ENCODE data around the gene HGFAC.

The HGFAC gene

DNA sequence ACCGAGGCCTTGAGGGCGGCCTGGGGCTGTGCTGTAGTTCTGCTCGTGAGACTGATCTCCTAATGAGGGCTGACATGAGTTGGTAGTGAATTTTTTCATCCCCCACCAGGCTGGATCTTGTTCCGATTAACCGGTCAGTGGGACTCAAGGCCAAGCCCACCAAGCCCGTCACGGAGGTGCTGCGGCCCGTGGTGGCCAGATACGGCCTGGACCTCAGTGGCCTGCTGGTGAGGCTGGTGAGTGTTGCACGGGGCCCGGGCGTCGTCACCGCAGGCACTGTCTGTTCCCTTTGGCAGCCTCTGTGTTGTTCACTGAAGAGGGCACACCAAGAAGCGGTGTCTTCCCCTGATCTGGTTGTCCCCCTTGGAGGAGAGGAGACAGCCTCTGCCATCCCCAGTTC lies 18.4 kb upstream of the HGFAC start:
- Histone ChIP-seq H3K4me3 (ENCODE audit: low read length) (no peak overlapping the region), H3K4me1 (ENCODE audit: control insufficient read depth, low read length) (no peaks in the 10 kb centered on the region), H3F3A (ENCODE audit: control insufficient read depth, insufficient read depth) (no peaks in the 10 kb centered on the region), H3K9me3 (ENCODE audit: control insufficient read depth, insufficient read depth, low read length) (no peaks in the 10 kb centered on the region), H3K79me2 (ENCODE audit: control insufficient read depth, low read length) (no peaks in the 10 kb centered on the region), H3K9me2 (replicated peaks; ENCODE audit: control insufficient read depth, low read length) (no peaks in the 10 kb centered on the region), H3K27ac (ENCODE audit: low read depth, low read length) (no peak overlapping the region), H3K27me3 (ENCODE audit: control insufficient read depth, low read length) (no peaks in the 10 kb centered on the region), H4K20me1 (ENCODE audit: control insufficient read depth, insufficient read depth, low read depth, low read length) (0 out of 2 replicates have a peak, but pooled peaks cover 4% of the 10 kb centered on the region), H3K36me3 (ENCODE audit: control insufficient read depth, low read length) (no peaks in the 10 kb centered on the region), H3K4me2 (ENCODE audit: low read length) (no peak overlapping the region)
- no peak for TF ChIP-seq EZH2phosphoT487 (IDR thresholded peaks at IDR 0.05; ENCODE audit: borderline replicate concordance, low read length)
- TF ChIP-seq, protein P1, sequence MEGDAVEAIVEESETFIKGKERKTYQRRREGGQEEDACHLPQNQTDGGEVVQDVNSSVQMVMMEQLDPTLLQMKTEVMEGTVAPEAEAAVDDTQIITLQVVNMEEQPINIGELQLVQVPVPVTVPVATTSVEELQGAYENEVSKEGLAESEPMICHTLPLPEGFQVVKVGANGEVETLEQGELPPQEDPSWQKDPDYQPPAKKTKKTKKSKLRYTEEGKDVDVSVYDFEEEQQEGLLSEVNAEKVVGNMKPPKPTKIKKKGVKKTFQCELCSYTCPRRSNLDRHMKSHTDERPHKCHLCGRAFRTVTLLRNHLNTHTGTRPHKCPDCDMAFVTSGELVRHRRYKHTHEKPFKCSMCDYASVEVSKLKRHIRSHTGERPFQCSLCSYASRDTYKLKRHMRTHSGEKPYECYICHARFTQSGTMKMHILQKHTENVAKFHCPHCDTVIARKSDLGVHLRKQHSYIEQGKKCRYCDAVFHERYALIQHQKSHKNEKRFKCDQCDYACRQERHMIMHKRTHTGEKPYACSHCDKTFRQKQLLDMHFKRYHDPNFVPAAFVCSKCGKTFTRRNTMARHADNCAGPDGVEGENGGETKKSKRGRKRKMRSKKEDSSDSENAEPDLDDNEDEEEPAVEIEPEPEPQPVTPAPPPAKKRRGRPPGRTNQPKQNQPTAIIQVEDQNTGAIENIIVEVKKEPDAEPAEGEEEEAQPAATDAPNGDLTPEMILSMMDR (IDR thresholded peaks at IDR 0.05; ENCODE audit: low read depth, low read length, poor library complexity, severe bottlenecking): no peak

DNA sequence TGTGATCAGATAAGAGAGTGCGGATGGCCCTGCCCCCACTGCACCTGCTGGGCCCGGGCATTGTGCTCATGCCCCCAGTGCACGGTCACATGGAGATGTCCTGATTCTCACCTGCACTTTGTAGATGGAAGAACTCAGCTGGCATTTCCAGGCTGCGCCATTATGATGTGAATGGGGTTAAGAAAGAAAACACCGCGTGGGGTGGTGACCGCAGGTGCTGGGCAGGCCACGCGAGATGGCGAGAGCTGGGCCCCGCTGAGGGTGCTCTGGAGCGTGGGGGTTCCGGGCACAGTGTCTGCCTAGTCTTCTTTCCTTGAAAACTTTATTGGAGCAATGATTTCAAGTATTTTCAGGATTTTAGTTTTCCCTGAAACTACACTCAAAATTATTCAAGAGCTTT lies 17.8 kb upstream of the HGFAC start:
- Histone ChIP-seq H3K9me3 (ENCODE audit: control insufficient read depth, insufficient read depth, low read length) (no peaks in the 10 kb centered on the region), H3K9me2 (replicated peaks; ENCODE audit: control insufficient read depth, low read length) (no peaks in the 10 kb centered on the region), H3K27me3 (ENCODE audit: control insufficient read depth, low read length) (no peaks in the 10 kb centered on the region), H3K4me2 (ENCODE audit: low read length) (no peak overlapping the region), H4K20me1 (ENCODE audit: control insufficient read depth, insufficient read depth, low read depth, low read length) (0 out of 2 replicates have a peak, but pooled peaks cover 4% of the 10 kb centered on the region), H3K27ac (ENCODE audit: low read depth, low read length) (no peak overlapping the region), H3K79me2 (ENCODE audit: control insufficient read depth, low read length) (no peaks in the 10 kb centered on the region), H3K4me3 (ENCODE audit: low read length) (no peak overlapping the region), H3K36me3 (ENCODE audit: control insufficient read depth, low read length) (no peaks in the 10 kb centered on the region), H3K4me1 (ENCODE audit: control insufficient read depth, low read length) (no peaks in the 10 kb centered on the region), H3F3A (ENCODE audit: control insufficient read depth, insufficient read depth) (no peaks in the 10 kb centered on the region)
- no peak for TF ChIP-seq EZH2phosphoT487 (IDR thresholded peaks at IDR 0.05; ENCODE audit: borderline replicate concordance, low read length)
- TF ChIP-seq, protein P1 (IDR thresholded peaks at IDR 0.05; ENCODE audit: low read depth, low read length, poor library complexity, severe bottlenecking): no peak

DNA sequence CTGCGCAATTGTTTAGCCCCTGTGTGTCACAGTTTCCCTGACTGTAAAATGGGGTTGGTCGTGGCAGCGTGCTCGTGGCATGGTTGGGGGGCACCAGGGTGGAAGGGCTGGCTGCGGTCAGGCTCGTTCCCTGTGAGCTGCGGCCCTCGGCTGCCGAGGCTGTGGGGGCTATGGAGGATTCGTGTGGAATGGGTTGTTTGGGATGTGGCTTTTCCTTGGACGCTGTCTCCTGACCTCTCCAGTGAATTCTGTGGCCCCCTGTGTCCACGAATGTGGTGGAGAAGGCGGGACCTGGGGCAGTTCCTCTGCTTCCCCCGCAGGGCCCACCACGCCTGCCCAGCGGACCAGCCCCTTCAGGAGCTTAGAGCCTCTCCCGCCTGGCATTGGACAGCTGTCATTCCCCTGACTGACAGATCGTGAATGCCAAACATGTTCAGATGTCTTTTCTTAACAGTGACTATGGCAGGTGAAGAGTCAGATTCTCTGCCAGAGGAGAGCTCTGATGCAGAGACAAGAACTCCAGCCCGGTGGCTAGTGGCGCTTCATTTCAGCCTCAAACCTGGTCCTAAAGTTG lies 17.2 kb upstream of the HGFAC start:
- no peaks in the 10 kb centered on the region for H3K79me2 ChIP-seq (ENCODE audit: control insufficient read depth, low read length)
- no peaks in the 10 kb centered on the region for H3K36me3 ChIP-seq (ENCODE audit: control insufficient read depth, low read length)
- 0 out of 2 replicates have a peak, but pooled peaks cover 4% of the 10 kb centered on the region for H4K20me1 ChIP-seq (ENCODE audit: control insufficient read depth, insufficient read depth, low read depth, low read length)
- H3K9me2 ChIP-seq (replicated peaks; ENCODE audit: control insufficient read depth, low read length): no peaks in the 10 kb centered on the region
- H3K4me3 ChIP-seq (ENCODE audit: low read length): no peak overlapping the region
- H3K4me2 ChIP-seq (ENCODE audit: low read length): no peak overlapping the region
- H3K27ac ChIP-seq (ENCODE audit: low read depth, low read length): no peak overlapping the region
- H3K27me3 ChIP-seq (ENCODE audit: control insufficient read depth, low read length): no peaks in the 10 kb centered on the region
- H3K4me1 ChIP-seq (ENCODE audit: control insufficient read depth, low read length): no peaks in the 10 kb centered on the region
- H3F3A ChIP-seq (ENCODE audit: control insufficient read depth, insufficient read depth): no peaks in the 10 kb centered on the region
- TF ChIP-seq, protein P1 (IDR thresholded peaks at IDR 0.05; ENCODE audit: low read depth, low read length, poor library complexity, severe bottlenecking): no peak
- TF ChIP-seq EZH2phosphoT487 (IDR thresholded peaks at IDR 0.05; ENCODE audit: borderline replicate concordance, low read length): no peak
- H3K9me3 ChIP-seq (ENCODE audit: control insufficient read depth, insufficient read depth, low read length): no peaks in the 10 kb centered on the region
